Nucleus accumbens (tissue), 56 donors: ENCODE data around the gene AKAP12.
"Not testable (repeated sequence)": the region's sequence is repeated elsewhere in the genome, so short reads cannot be mapped to it uniquely, and the experiment has no call there.

Experiments used
- DNase-seq, 56 donors: peaks; one replicate each; lab custom pipeline; 2025; lab: John Stamatoyannopoulos, UW

Gene AKAP12

DNA sequence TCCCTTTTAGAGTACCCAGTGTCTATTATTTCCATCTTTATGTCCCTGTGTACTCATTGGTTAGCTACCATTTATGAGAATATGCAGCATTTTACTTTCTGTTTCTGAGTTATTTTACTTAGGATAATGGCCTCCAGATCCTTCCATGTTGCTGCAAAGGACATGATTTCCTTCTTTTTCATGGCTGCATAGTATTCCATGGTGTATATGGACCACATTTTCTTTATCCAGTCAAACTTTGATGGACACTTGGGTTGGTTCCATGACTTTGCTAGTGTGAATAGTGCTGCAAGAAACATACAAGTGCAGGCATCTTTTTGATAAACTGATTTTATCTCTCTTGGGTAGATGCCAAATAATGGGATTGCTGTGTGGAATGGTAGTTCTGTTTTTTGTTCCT lies 96.2 kb downstream of the AKAP12 start:
- DNase-seq: no peak

DNA sequence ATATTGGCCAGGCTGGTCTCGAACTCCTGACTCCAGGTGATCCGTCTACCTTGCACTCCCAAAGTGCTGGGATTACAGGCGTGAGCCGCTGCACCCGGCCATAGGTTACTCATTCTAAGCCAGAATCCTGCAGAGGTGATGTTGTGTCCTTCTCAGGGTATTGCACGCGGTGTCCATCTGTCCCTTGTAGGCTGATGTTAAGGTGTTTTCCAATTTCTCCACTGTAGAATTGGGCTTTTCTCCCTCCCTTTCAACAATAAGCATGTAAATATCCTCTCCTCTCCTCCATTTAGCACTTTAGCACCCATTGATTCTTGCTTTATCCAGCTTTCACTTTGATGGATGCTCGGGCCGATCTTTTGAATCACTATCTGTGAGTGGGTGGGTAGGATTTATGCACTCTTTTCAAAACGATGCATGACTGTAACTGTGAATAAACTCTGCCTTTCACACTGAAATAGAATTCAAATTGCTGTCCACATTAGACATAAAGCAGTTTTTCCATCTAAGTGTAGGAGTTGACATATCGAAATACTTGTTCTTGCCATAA lies 99.0 kb downstream of the AKAP12 start:
- peak in 1 of 56 donors; percentile 2 for DNase-seq

DNA sequence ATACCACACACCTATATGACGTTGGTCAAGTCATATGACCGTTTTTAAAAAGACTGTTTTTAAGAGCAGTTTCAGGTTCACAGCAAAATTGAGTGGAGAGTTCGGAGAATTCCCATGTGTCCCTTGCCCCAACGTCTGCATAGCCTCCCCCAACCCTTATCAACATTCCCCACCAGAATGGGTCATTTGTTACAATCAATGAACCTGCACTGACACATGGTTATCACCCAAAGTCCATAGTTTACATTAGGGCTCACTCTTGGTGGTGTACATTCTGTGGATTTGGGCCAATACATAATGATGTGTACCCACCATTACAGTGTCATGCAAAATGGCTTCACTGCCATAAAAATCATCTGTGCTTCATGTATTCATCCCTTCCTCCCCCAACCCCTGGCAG lies 99.6 kb downstream of the AKAP12 start:
- no peak for DNase-seq

DNA sequence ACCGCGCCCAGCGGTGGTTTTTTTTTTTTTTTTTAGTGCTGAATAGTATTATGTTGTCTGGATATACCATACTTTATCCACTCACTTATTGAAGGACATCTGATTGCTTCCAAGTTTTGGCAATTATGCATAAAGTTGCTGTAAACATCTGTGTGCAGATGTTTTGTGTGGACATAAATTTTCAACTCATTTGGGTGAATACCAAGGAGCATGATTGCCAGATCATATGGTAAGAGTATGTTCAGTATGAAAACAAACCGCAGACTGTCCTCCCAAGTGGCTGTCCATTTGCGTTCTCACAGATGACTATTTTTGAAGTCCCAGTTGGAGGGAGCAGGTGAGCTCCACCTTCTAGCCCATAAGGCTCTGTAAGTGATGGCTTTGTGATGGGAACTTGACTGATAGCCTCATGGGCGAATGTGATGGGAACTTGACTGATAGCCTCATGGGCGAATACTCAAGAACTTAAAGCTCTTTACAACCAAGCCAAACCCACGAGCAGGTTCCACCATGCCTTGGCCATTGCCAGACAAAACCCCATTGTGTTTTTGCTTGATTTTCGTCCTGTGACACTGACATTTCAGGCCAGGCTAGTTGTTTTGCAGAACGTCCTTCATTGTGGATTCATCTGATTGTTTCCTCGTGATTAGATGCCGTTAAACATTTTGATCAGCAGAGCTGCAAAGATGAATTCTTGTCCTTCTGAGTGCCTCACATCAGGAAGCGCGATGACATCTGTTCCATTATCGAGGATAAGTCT lies 100.6 kb downstream of the AKAP12 start:
- no peak for DNase-seq

DNA sequence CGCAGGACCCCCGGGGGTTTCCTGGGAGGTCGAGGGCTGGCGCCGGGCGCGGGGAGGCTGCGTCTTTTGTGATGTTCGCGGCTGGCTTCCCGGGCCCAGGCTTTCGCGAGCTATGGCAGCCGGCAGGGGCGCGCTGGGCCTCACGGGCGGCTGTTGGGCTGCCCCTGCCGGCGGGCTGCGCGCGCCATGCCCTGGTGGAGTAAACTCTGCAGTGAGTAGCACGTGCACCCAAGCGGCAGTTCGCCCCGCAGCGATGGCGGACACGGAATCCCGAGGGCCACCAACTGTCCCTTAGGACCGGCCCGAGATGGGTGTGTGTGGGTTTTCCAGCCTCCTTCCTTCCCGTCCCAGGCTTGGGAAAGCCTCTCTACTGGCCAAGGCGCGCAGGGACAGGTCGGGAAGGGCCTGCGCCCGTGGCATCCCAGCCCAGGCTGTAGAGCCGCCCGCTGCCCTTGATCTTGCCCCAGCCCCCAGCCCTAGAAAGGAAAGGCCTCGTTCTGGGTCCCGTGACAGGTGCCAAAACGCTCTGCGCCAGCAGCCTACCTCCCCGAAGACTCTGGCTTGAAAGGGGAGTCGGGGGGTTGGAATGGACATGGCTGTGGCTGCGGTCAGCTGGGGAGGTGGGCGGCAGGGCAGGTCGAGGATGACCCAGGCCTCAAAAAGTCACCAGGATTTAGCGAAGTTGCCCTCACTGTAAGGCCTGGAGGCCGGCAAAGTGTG lies 101.9 kb downstream of the AKAP12 start:
- no peak for DNase-seq

DNA sequence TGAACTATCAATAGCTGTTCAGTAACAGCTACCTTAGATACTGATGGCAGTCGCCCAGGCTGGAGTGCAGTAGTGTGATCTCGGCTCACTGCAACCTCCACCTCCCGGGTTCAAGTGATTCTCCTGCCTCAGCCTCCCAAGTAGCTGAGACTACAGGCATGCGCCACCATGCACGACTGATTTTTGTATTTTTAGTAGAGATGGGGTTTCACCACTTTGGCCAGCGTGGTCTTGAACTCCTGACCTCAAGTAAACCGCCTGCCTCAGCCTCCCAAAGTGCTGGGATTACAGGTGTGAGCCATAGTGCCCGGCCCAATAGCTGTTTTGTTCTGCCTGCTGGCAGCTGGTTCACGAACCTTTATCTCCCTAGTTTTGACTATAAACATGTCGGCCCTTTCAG lies 103.0 kb downstream of the AKAP12 start:
- not testable (repeated sequence) for DNase-seq

DNA sequence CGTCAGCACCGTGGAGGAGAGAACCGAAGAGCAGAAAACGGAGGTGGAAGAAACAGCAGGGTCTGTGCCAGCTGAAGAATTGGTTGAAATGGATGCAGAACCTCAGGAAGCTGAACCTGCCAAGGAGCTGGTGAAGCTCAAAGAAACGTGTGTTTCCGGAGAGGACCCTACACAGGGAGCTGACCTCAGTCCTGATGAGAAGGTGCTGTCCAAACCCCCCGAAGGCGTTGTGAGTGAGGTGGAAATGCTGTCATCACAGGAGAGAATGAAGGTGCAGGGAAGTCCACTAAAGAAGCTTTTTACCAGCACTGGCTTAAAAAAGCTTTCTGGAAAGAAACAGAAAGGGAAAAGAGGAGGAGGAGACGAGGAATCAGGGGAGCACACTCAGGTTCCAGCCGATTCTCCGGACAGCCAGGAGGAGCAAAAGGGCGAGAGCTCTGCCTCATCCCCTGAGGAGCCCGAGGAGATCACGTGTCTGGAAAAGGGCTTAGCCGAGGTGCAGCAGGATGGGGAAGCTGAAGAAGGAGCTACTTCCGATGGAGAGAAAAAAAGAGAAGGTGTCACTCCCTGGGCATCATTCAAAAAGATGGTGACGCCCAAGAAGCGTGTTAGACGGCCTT lies 110.0 kb downstream of the AKAP12 start:
- no peak for DNase-seq

DNA sequence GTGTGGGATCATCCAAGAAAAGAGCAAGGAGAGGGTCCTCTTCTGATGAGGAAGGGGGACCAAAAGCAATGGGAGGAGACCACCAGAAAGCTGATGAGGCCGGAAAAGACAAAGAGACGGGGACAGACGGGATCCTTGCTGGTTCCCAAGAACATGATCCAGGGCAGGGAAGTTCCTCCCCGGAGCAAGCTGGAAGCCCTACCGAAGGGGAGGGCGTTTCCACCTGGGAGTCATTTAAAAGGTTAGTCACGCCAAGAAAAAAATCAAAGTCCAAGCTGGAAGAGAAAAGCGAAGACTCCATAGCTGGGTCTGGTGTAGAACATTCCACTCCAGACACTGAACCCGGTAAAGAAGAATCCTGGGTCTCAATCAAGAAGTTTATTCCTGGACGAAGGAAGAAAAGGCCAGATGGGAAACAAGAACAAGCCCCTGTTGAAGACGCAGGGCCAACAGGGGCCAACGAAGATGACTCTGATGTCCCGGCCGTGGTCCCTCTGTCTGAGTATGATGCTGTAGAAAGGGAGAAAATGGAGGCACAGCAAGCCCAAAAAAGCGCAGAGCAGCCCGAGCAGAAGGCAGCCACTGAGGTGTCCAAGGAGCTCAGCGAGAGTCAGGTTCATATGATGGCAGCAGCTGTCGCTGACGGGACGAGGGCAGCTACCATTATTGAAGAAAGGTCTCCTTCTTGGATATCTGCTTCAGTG lies 110.8 kb downstream of the AKAP12 start:
- DNase-seq: no peak

DNA sequence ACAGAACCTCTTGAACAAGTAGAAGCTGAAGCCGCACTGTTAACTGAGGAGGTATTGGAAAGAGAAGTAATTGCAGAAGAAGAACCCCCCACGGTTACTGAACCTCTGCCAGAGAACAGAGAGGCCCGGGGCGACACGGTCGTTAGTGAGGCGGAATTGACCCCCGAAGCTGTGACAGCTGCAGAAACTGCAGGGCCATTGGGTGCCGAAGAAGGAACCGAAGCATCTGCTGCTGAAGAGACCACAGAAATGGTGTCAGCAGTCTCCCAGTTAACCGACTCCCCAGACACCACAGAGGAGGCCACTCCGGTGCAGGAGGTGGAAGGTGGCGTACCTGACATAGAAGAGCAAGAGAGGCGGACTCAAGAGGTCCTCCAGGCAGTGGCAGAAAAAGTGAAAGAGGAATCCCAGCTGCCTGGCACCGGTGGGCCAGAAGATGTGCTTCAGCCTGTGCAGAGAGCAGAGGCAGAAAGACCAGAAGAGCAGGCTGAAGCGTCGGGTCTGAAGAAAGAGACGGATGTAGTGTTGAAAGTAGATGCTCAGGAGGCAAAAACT lies 111.5 kb downstream of the AKAP12 start:
- DNase-seq: no peak

DNA sequence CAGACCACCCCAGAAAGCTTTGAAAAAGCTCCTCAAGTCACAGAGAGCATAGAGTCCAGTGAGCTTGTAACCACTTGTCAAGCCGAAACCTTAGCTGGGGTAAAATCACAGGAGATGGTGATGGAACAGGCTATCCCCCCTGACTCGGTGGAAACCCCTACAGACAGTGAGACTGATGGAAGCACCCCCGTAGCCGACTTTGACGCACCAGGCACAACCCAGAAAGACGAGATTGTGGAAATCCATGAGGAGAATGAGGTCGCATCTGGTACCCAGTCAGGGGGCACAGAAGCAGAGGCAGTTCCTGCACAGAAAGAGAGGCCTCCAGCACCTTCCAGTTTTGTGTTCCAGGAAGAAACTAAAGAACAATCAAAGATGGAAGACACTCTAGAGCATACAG lies 112.0 kb downstream of the AKAP12 start:
- no peak for DNase-seq

DNA sequence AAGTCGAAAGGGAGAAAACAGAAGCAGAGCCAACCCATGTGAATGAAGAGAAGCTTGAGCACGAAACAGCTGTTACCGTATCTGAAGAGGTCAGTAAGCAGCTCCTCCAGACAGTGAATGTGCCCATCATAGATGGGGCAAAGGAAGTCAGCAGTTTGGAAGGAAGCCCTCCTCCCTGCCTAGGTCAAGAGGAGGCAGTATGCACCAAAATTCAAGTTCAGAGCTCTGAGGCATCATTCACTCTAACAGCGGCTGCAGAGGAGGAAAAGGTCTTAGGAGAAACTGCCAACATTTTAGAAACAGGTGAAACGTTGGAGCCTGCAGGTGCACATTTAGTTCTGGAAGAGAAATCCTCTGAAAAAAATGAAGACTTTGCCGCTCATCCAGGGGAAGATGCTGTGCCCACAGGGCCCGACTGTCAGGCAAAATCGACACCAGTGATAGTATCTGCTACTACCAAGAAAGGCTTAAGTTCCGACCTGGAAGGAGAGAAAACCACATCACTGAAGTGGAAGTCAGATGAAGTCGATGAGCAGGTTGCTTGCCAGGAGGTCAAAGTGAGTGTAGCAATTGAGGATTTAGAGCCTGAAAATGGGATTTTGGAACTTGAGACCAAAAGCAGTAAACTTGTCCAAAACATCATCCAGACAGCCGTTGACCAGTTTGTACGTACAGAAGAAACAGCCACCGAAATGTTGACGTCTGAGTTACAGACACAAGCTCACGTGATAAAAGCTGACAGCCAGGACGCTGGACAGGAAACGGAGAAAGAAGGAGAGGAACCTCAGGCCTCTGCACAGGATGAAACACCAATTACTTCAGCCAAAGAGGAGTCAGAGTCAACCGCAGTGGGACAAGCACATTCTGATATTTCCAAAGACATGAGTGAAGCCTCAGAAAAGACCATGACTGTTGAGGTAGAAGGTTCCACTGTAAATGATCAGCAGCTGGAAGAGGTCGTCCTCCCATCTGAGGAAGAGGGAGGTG lies 112.9 kb downstream of the AKAP12 start:
- no peak for DNase-seq

DNA sequence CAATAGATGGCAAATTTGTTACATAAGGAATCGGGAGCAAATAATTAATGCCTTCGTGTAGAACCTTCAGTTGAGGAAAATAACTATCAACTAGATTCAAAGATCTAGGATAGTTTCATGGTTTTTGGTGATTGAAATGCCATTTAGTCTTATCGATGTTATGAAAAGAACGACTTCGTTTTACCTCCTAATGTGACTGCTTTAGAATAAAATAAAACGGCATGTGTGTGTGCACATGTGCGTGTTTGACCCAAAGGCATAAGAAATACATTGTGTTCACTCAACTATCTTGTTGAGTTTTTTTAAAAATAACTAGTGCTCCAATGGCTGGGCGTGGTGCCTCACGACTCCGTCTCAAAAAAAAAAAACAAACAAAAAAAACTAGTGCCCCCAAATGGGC lies 114.0 kb downstream of the AKAP12 start:
- DNase-seq: no peak

DNA sequence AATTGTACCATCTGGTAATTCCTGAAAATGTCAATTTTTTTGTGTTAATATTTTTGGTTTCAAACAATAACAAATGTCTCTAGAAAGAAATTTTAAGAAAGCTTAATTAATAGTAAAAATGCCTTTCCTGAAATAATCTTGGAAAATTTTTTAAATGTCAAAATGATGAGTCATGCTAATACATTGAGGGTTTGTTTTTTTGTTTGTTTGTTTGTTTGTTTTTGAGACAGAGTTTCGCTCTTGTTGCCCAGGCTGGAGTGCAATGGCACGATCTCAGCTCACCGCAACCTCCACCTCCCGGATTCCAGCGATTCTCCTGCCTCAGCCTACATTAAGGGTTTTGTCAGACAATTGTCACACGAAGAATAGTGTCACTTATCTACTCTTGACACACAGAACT lies 117.2 kb downstream of the AKAP12 start:
- DNase-seq: not testable (repeated sequence)

DNA sequence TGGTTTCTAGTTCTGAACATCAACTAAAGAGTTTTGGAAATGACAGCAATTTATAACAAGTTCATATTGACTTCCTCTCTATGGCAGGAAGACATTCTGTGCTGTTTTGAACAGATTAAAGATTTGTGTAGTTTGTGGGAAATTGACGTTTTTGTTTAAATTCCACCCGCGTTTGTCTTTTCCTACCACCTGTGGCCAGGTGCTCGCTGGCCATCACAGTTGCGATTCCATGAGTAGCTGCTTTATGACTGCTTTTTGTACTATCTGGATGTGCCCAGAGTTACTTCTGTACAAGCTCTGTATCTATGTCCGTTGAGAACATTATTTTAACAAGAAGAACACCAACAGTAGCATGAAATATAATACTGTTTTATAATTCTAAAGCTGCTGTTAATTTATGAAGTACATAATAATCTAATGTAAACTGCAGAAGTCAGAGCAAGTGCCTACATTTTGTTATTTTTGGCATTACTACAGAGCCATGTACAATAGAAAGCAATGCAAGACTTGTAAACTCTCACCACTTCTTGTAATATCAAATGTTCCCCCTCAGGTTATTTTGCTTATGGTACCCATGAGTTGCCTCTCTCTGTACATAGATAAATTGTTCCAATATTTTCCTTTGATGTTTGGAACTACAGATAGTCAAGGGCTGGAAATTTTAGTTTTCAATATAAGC lies 118.1 kb downstream of the AKAP12 start:
- DNase-seq: no peak

DNA sequence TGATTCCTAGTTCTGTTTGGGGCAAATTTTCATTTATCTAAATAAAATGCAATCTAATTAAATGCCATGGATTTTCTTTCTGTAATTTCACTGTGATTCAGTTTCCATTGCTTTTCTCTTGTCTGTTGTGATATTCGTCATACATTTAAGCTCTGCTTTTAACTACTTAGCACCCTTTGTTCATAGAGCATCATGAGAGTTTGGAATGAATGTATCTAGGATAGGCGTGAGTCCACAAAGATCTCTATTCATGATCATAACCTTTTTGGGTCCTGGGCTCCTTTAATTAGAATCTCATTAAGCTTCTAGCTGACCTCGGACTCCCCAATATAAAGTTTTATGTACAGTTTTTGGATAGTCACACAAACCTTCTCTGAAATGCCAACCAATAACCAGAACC lies 118.7 kb downstream of the AKAP12 start:
- DNase-seq: no peak

DNA sequence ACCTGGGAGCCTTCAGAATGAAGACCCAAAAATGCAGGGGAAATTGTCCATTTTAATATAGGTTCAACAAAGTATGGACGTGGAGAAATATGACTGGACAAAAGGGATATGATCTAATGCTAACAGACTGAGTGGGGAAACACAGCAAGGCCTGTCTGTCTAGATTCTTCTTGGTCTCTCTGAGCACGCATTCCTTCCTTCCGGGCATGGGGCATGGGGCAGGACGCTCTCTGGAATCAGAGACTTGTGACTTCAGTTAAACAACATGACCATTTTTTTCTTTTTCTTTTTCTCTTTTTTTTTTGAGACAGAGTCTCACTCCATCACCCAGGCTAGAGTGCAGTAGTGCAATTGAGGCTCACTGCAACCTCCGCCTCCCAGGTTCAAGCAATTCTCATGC lies 119.7 kb downstream of the AKAP12 start:
- DNase-seq: no peak

DNA sequence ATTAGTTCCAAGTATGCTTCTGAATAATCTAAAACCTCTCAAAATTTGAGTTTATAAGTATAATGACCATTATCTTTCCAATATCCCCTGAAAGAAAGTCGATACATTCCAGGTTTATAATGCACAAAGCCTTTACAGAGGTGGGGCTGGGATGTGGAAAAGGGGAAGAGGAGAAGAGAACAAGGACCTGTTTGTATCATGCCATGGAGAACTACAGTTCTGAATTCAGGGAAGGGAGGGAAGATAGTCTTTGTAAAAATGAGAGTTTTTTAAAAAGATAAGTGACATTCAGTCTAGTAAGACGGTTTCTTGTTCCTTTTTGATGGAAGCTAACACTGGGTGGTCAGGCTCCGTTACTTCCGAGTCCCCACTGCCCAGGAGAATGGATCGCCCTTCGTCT lies 125.5 kb downstream of the AKAP12 start:
- DNase-seq: no peak

DNA sequence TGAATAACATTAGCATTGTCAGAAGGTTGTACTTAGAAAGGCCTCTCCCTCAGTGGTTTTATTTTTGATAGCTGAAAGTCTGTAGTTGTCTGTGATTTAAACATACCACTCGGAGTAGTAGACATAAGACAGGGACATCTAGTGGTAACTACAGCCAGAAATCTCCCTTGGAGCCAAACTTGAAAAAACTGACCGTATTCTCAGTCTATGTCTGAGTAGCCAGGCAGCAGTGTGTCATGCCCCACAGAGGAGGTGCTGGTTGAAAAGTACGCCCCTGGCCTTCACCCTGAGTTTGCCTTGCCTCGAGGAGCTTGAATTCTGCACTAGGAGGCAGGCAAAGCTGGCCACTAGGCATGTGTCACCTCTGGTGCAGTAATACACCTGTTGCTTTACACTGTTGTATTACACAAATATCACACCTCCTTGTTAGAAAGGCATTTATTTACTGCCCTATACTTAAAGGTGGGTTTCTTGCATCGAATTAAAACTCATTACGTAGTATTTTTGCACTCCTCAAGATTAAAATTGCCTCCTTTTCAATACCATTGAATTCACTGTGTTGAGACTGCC lies 130.8 kb downstream of the AKAP12 start:
- DNase-seq: no peak
